Effector CD4-positive, alpha-beta T cell (primary cell): ENCODE data around the gene ECPAS.

ENCODE experiments used
- DNase-seq: peaks from one replicate; pipeline ENCODE4 v3.0.0-alpha.2; 2020

The ECPAS gene

DNA sequence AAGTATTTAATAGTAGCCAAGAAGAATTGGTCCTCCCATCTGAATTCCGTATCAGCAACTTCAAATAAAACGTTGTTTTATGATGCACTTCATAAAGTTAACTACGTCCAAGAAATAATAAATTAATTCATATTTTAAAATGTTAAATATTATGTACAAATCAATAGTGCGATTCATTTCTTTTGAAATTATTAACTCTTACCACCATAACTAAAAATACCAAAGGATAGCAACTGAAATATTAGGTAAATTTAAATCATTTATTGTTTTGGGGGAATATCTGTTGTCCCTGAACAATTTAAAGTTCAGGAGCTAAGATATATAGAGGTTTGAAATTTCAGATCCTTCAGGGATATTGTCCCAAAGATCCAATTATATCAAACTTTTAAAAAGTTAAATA lies 154.1 kb downstream of the ECPAS start, which contains the start of gene OR2K2:
TSS of gene OR2K2 (minus strand) at position 101 of the 400 bp plus-strand sequence. CDS start 1,791 bp downstream, outside the sequence.
- no peak for DNase-seq

- no peak for DNase-seq
These were observed 163.6 kb downstream of the ECPAS start for GRCh38 chr9:111320631-111321030.

DNA sequence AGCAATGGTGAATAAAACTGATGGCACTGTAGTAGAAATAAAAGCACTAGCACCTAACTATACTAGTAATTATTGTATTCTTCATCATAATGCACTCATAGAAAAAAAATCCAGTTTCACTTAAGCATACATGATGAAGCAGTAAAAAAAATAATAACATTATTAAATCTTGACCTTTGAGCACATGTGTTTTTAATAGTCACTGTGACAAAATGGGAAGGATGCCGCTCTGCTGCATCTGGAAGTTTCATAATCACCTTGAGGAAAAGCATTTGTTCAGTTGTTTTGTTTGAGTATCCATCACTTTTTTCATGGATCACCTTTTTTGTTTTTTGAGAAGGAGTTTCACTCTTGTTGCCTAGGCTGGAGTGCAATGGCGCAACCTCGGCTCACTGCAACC lies 167.4 kb downstream of the ECPAS start:
- DNase-seq: no peak
